ENCODE data around the gene IFNA5.

- TF ChIP-seq, protein P1, sequence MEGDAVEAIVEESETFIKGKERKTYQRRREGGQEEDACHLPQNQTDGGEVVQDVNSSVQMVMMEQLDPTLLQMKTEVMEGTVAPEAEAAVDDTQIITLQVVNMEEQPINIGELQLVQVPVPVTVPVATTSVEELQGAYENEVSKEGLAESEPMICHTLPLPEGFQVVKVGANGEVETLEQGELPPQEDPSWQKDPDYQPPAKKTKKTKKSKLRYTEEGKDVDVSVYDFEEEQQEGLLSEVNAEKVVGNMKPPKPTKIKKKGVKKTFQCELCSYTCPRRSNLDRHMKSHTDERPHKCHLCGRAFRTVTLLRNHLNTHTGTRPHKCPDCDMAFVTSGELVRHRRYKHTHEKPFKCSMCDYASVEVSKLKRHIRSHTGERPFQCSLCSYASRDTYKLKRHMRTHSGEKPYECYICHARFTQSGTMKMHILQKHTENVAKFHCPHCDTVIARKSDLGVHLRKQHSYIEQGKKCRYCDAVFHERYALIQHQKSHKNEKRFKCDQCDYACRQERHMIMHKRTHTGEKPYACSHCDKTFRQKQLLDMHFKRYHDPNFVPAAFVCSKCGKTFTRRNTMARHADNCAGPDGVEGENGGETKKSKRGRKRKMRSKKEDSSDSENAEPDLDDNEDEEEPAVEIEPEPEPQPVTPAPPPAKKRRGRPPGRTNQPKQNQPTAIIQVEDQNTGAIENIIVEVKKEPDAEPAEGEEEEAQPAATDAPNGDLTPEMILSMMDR (IDR thresholded peaks at IDR 0.05) = no peak
- no peak for TF ChIP-seq POLR2A (IDR thresholded peaks at IDR 0.05)
These were observed 38.2 kb downstream of the IFNA5 start for GRCh38 chr9:21266733-21267484.
